ENCODE data around the gene KRI1.

GRCh38 chr19:10582091-10582490 is 16.3 kb upstream of the KRI1 start:
- no peak for TF ChIP-seq EZH2phosphoT487 (IDR thresholded peaks at IDR 0.05; ENCODE audit: borderline replicate concordance)
- no peak for TF ChIP-seq CTCF (conservative IDR thresholded peaks at IDR 0.05; ENCODE audit: low read length)
